T-helper 9 cell (primary cell): Measurements from ENCODE around the gene NXPH4.
A peak's percentile ranks its signal among the peaks of the same experiment; 100 is the strongest.

Experiments used
- DNase-seq: peaks from one replicate; pipeline ENCODE4 v3.0.0-alpha.2; 2020

Gene NXPH4

GRCh38 chr12:57219993-57220754 lies 3.6 kb downstream of the NXPH4 start:
- DNase-seq: no peak

DNA sequence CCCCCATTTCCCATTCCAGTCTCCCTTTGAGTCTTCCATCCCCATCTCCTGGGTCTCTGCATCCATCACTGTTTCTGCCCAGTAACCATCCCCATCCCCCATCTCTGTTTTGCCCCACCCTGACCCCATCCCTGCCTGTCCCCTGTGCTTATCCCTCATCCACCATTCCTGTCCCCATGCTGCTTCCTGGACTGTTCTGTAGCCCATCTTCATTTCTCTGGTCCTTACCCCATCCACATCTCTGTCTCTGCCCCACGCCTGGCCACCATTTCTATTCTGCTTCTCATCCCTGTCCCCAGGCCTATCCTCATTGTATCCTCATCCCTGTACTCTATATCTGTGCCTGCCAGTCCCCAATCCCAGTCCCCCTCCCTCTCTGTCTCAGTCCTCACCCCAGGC lies 4.2 kb downstream of the NXPH4 start:
- DNase-seq: no peak

DNA sequence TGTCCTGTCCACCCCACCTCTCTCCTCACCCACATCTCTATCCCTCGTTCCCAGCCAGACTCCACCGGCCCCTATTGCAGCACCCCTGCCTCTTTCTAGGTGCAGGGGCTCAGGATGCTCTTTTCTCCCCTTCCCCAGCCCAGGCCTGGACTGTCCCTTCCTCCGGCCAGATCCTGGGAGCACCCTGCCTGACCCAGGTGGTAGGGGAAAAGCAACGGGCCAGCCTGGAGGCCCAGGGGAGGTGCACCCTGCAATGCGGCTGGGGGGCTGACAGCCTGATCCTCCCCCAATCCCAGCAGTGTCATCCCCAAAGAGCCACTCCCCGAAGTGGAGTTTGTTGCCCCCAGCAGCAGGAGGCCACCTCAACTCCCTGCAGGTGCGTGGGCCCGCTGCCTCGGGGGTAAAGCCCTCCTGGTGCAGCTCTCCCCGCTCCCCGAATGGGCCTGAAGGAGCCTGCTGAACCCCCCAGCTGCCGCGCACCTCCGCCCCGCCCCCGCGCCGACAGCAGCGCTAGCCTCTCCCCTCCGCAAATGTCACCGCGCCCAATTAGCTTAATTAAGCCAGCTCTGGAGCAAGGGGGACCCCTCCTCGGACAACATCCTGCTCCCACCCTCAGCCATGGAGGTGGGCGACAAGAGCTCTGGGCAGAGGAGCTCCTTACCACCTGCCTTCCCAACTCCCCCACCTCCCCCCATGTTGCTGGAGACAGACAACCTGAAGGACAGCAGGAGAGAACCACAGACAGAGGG lies 4.7 kb downstream of the NXPH4 start:
- no peak for DNase-seq

DNA sequence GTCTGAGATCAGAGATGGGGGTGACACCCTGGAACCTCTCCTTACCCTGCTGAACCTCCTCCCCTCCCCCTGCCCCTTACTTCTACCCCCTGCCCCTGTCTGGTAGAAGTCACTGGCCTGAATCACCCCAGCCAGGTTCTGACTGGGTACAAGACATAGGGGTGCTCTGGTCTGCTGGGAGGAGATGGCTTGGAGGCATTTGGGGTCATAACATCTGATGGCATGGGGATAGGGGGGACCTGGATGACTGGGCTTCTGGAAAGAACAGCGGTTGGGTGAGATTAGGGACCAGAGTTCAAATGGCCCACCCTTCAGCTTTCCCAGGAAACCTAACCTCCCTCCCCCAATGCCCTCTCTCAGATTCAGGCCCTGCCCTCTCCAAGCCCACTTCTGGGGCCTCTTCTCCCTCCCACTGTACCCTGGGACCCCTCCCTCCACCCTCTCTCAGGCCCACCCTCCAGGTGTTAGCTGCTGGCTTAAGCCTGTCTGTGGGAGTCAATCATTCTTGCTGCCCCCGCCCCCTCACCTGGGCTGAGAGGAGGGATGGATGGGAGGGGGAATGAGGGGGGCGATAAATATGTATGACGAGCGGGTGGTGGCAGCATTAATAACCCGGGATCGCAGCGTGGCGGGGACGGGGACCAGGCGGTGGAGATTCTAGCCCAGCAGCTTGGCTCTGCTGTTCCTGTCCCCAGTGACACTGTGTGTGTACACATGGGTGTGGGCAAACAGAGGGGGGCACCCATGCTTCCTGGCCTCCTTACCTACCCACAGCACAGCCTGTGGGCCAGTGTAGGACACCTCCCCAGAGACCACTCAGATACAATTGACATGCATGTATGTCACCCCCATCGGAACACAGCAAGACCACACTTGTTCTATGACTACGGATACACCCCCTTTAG lies 5.9 kb downstream of the NXPH4 start:
- DNase-seq: no peak

DNA sequence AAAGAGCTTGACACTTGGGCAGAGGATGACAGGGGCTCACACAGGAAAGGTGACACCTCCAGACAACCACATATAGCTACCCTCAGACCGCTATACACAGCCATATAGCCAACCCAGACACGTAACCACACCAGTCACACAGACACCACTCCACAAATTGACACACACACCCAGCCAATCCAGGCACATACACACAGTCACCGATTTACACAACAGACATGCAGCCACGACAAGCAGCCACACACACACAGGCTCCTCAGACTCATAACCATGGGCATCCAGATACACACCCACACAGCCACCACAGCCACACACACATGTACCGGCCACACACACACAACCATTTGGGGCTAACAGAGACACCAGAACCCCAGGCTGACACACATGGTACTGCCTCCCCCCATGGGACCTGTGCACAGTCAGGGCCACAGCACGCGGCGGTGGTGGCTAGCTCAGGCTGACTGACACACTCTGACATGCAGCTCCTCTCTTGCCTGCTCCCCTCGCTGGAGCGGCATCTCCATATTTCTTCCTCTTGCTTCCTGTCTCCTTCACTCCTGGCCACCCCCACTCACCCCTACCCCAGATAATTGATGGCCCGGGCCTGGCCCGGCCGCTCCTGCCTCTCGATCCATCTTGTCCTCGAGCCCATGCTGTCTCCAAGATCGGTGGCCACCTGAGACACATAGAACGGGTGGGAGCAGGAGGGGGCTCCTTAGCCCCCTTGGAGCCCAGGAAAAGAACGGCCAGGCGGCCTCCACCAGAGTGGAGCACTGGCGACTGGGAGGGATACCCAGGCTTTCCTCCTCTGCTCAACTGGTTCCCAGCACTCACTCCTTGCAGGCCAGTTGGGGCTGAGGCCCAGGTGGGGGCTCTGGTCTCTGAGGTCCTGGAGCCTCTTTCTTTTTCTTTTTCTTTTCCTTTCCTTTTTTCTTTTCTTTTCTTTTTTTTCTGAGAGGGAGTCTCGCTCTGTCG lies 6.9 kb downstream of the NXPH4 start:
- no peak for DNase-seq

DNA sequence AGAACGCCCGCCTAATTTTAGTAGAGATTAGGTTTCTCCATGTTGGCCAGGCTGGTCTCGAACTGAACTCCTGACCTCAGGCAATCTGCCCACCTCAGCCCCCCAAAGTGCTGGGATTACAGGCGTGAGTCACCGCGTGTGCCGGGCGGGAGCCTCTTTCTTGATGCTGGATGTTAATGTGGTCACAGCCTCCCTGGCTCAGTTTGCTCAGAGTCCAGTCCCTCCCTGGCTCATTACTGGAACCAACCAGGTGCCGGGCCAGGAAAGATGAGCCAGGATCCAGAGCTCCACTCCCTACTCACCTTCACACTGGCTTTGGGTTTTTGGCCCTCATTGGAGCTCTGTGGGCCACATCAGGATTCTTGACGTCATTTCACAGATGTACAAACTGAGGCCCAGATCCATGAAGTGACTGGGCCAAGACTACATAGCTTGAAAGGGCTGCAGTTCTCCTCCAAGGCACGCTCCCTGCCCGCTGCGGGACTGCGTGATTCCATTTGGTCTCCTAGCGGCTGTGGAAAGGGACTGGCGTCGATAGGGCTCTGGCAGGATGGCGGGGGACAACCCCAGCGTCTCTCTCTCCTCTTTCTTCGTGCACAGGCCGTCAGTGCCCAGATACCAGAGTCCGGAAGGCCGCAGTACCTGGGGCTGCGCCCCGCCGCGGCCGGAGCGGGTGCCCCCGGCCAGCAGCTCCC lies 7.8 kb downstream of the NXPH4 start:
- no peak for DNase-seq

DNA sequence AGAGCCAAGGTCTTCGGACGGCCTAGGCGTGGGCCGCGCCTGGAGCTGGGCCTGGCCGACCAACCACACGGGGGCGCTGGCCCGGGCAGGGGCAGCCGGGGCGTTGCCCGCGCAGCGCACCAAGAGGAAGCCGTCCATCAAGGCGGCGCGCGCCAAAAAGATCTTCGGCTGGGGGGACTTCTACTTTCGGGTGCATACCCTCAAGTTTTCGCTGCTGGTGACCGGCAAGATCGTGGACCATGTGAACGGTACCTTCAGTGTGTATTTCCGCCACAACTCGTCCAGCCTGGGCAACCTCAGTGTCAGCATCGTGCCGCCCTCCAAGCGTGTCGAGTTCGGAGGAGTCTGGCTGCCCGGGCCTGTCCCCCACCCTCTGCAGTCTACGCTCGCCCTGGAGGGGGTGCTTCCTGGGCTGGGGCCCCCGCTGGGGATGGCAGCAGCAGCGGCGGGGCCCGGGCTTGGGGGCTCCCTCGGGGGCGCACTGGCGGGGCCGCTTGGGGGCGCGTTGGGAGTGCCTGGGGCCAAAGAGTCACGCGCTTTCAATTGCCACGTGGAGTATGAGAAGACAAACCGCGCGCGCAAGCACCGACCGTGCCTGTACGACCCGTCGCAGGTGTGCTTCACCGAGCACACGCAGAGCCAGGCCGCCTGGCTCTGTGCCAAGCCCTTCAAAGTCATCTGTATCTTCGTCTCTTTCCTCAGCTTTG lies 8.5 kb downstream of the NXPH4 start:
- peak; percentile 59 for DNase-seq

DNA sequence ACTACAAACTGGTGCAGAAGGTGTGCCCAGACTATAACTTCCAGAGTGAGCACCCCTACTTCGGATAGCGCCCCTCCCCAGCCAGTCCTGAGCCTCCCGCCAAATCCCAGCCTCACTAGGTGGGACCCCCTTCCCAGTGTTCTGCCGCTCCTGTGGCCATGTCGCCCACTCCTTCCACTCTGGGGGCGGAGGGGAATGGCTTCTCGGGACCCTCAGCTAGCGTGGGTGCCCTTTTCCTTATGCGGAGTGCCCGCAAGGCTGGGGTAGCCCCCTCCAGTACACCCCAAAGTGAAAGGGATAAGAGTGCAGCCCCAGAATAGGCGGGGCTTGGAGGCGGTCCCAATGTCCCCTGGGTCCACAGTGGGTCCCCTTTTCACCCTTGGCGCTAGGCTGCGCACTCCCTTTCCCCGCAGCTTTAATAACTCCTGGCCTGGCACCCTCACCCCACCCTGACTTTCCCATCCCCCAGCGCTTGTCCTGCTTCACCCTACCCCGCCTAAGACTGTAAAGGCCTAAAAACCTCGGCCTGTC lies 9.2 kb downstream of the NXPH4 start:
- no peak for DNase-seq

DNA sequence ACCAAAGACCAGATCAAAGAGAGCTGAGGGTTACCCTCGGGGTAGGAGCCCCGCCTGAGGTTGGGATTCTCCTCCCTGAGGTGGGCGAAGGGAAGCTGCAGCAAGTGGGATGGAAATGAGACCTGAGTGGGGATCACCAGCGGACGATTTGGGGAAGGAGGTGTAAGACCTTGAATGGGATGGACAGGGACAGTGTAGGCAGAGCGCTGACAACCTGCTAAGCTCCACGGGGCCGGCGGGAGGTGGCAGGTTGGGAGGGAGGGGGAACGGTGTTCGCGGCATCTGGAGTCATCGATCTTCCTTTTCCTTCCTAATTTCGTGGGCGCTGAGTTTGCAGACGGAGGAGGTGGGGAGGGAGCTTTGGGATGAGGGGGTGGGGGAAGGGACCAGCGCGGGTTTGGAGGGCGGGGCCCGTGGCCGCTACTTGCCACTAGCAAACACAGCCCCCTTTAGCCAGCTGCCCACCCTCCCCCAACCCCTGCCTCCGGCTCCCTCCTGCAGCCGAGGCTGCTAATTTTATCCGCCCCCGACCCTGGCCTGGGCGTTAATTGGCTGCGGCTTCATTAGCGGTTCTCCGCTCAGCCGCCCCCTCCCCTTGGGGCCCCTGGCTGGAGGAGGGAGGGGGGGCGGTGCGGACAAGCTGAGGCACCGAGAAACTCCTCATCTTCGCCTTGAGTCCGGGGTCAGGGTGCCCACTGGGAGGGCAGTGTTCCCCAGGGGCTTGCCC lies 10.2 kb downstream of the NXPH4 start:
- no peak for DNase-seq

DNA sequence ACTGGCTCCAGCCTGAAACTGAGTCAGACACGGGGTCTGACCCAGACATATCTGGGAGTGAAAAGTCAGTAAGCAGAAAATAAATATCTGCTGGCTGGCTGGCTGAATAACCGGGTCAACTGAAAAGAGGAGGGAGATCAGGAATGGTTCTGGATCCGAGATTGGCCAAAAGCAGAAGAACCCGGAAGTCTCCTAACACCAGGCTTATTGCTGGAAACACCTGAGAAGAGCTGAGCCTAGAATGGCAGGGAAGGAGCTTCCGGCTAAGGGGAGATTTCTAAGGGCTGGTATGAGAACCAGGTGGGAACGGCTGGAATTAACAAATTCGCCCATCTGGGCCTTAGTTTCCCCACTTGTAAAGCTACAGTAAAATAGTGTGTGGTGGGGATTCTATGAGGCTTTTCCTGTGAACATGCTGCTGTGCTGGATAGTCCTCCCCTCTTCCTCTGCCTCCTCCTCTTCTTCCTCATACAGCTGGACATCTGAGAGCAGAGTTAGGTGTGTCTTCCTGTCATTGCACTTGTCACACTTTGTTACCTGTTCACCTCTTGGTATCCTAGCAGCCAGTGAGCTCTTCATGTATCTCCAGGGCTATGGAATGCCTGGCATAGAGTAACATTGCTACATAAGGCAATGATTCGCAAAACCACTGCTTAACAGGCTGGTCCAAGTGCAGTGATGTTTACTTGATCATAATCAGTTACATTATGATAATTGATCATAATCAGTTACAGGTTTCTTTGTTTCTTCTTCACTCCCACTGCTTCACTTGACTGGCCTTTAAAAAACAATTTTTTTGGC lies 10.9 kb downstream of the NXPH4 start:
- no peak for DNase-seq

- DNase-seq: no peak
These were observed 12.5 kb downstream of the NXPH4 start for GRCh38 chr12:57229046-57229633.

DNA sequence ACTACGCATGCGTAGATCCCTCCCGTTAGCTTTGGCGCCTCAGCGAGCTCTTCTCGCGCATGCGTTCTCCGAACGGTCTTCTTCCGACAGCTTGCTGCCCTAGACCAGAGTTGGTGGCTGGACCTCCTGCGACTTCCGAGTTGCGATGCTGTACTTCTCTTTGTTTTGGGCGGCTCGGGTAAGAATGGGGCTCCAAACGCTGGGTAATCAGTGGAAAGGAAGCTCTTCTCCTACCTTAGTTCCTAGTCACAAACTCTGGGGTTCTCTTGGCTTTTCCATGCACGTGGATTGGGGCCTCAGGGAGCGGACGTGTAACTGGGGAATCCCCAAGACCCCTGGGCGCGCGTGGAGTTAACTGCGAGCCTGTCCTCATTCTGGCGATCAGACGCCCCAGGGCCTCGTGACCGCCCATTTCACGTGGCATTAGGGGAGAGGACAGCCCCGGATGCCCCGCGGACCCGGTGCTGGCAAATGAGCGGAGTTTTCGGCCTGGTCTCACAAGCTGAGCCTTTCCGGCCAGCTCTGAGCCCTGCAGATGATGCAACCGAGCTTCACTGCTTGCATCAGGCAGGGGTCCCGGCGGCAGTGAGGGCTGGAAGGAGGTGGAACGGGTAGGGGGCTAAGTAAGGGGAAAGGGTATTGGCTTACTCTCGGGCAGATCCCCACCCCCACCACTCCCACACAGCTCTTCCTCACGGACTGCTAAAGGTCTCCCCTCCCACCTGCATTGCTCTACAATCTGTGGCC lies 13.2 kb downstream of the NXPH4 start, which contains the start of gene SHMT2:
TSS of gene SHMT2 (plus strand) at position 78 of the 747 bp plus-strand sequence. CDS start at position 146, 68 bp downstream.
- DNase-seq: peak; percentile 79

GRCh38 chr12:57230381-57231155 lies 14.0 kb downstream of the NXPH4 start:
- no peak for DNase-seq

GRCh38 chr12:57231276-57232021 lies 14.9 kb downstream of the NXPH4 start:
- no peak for DNase-seq

GRCh38 chr12:57232156-57232756 lies 15.7 kb downstream of the NXPH4 start:
- DNase-seq: no peak
